ENCODE data around the gene ZFYVE9. TPM values are rescaled to one million over a fixed set of nuclear protein-coding genes. Genes with fewer than 3 reads are reported as not detected.

Gene ZFYVE9
- total RNA-seq, 1 experiment from 2014 or later: 14.2 TPM

- no peaks in the 10 kb centered on the region for H3K79me2 ChIP-seq (ENCODE audit: insufficient read depth, low read length)
- no peak overlapping the region for H3K4me2 ChIP-seq (ENCODE audit: low read length)
- H2AFZ ChIP-seq (ENCODE audit: low read depth, low read length, poor library complexity, severe bottlenecking): no peak overlapping the region
- ATAC-seq (no peak), DNase-seq (ENCODE audit: low read depth, low spot score) (no peak)
- no peaks in the 10 kb centered on the region for H3K4me1 ChIP-seq (ENCODE audit: control insufficient read depth in 1 of 2, insufficient read depth in 2 of 2, low read length in 2 of 2)
- ChIA-PET RAD21 (ENCODE audit: low non-redundant PET in 1 of 2, low total read pairs in 2 of 2, uncharacterized antibody in 2 of 2, unreplicated experiment in 2 of 2) (no interaction called here), POLR2A (no interaction called here), CTCF (no interaction called here)
- BruUV-seq (replicated peaks): no TSS peak
- H3K4me3 ChIP-seq (replicated peaks in 1 of 2; ENCODE audit: low read depth in 1 of 2, low read length in 2 of 2): no peak overlapping the region
- no peaks in the 10 kb centered on the region for H3K9me2 ChIP-seq (ENCODE audit: insufficient read depth)
- H4K20me1 ChIP-seq (ENCODE audit: insufficient read depth): no peaks in the 10 kb centered on the region
- H3K9me3 ChIP-seq (ENCODE audit: control insufficient read depth in 1 of 2, insufficient read depth in 1 of 2, low read depth in 1 of 2, low read length in 2 of 2): no peaks in the 10 kb centered on the region
- intact Hi-C loops (cut with micrococcal nuclease): no loop called here
- H3K9ac ChIP-seq (ENCODE audit: low read length): no peak overlapping the region
- no peak overlapping the region for H3K27ac ChIP-seq (ENCODE audit: low read depth, low read length)
- H3K36me3 ChIP-seq (ENCODE audit: control insufficient read depth in 1 of 2, insufficient read depth in 2 of 2, low read length in 2 of 2): no peaks in the 10 kb centered on the region
- no peaks in the 10 kb centered on the region for H3K27me3 ChIP-seq (ENCODE audit: insufficient read depth, low read length)
- TF ChIP-seq ELF1 (IDR thresholded peaks at IDR 0.05; ENCODE audit: borderline replicate concordance, low read depth): no peak
- no peak for TF ChIP-seq EZH2phosphoT487 (IDR thresholded peaks at IDR 0.05; ENCODE audit: borderline replicate concordance)
- TF ChIP-seq ZNF274 (IDR thresholded peaks at IDR 0.05; ENCODE audit: low read depth, low read length): no peak
Measured at GRCh38 chr1:52334906-52335528, 193.1 kb downstream of the ZFYVE9 start.

GRCh38 chr1:52337439-52337838 lies 195.6 kb downstream of the ZFYVE9 start:
- H3K79me2 ChIP-seq (ENCODE audit: insufficient read depth, low read length): no peaks in the 10 kb centered on the region
- H3K4me1 ChIP-seq (ENCODE audit: control insufficient read depth in 1 of 2, insufficient read depth in 2 of 2, low read length in 2 of 2): no peaks in the 10 kb centered on the region
- no peaks in the 10 kb centered on the region for H3K9me3 ChIP-seq (ENCODE audit: control insufficient read depth in 1 of 2, insufficient read depth in 1 of 2, low read depth in 1 of 2, low read length in 2 of 2)
- ChIA-PET RAD21 (ENCODE audit: low non-redundant PET in 1 of 2, low total read pairs in 2 of 2, uncharacterized antibody in 2 of 2, unreplicated experiment in 2 of 2) (no interaction called here), CTCF (no interaction called here), POLR2A (no interaction called here)
- DNase-seq (ENCODE audit: low read depth, low spot score) (no peak), ATAC-seq (no peak)
- no peak overlapping the region for H3K27ac ChIP-seq (ENCODE audit: low read depth, low read length)
- no peak overlapping the region for H2AFZ ChIP-seq (ENCODE audit: low read depth, low read length, poor library complexity, severe bottlenecking)
- H3K9ac ChIP-seq (ENCODE audit: low read length): no peak overlapping the region
- H3K4me2 ChIP-seq (ENCODE audit: low read length): no peak overlapping the region
- no peak overlapping the region for H3K4me3 ChIP-seq (replicated peaks in 1 of 2; ENCODE audit: low read depth in 1 of 2, low read length in 2 of 2)
- H3K9me2 ChIP-seq (ENCODE audit: insufficient read depth): no peaks in the 10 kb centered on the region
- H4K20me1 ChIP-seq (ENCODE audit: insufficient read depth): no peaks in the 10 kb centered on the region
- no peaks in the 10 kb centered on the region for H3K27me3 ChIP-seq (ENCODE audit: insufficient read depth, low read length)
- intact Hi-C loops (cut with micrococcal nuclease): no loop called here
- BruUV-seq (replicated peaks): no TSS peak
- TF ChIP-seq SIN3A (IDR thresholded peaks at IDR 0.05; ENCODE audit: low read depth): no peak
- no peak for TF ChIP-seq ZBTB33 (IDR thresholded peaks at IDR 0.05; ENCODE audit: extremely low read depth, insufficient replicate concordance, low read length)
- no peak for TF ChIP-seq REST (IDR thresholded peaks at IDR 0.05; ENCODE audit: low read depth)
- TF ChIP-seq POLR2AphosphoS5 (IDR thresholded peaks at IDR 0.05; ENCODE audit: low read depth, low read length): no peak
- TF ChIP-seq ZFX (IDR thresholded peaks at IDR 0.05): no peak
- TF ChIP-seq YY1 (IDR thresholded peaks at IDR 0.05; ENCODE audit: extremely low read depth, insufficient replicate concordance, low read depth, low read length): no peak
- TF ChIP-seq CEBPB (IDR thresholded peaks at IDR 0.05; ENCODE audit: low read depth): no peak
- TF ChIP-seq EGR1 (IDR thresholded peaks at IDR 0.05; ENCODE audit: low read depth): no peak
- no peak for TF ChIP-seq ZNF274 (IDR thresholded peaks at IDR 0.05; ENCODE audit: low read depth, low read length)
- TF ChIP-seq FOSL1 (IDR thresholded peaks at IDR 0.05; ENCODE audit: low read depth): no peak
- TF ChIP-seq JUND (IDR thresholded peaks at IDR 0.05): no peak
- TF ChIP-seq RAD21 (IDR thresholded peaks at IDR 0.05; ENCODE audit: low read depth): no peak
- no peaks in the 10 kb centered on the region for H3K36me3 ChIP-seq (ENCODE audit: control insufficient read depth in 1 of 2, insufficient read depth in 2 of 2, low read length in 2 of 2)

All from HCT116 (cell line).